Karpas-422 (cell line): ENCODE measurements around the gene PLD3. TPM values are rescaled to one million over a fixed set of nuclear protein-coding genes. Genes with fewer than 3 reads are reported as not detected.

ENCODE experiments used
- DNase-seq: peaks from one replicate; pipeline ENCODE4 v3.0.0-alpha.2; 2015
- H2AFZ ChIP-seq: fragments of 200-600 bp; sonication (generic); 2 replicates; pipeline ENCODE4 v1.6.1; 2014; ENCODE audit warnings: antibody characterized with exemption, low read length, mixed read lengths
- H3K27ac ChIP-seq: fragments of 200-600 bp; sonication (generic); 2 replicates; pipeline ENCODE4 v1.5.1; 2014; ENCODE audit warnings: mild to moderate bottlenecking, low read length, moderate library complexity
- H3K27me3 ChIP-seq: fragments of 200-600 bp; sonication (generic); 2 replicates; pipeline ENCODE4 v1.6.1; 2014; ENCODE audit warnings: low read length, mixed read lengths
- H3K36me3 ChIP-seq: fragments of 200-600 bp; sonication (generic); 2 replicates; pipeline ENCODE4 v1.6.1; 2014; ENCODE audit warnings: low read length, mixed read lengths; ENCODE audit not compliant: insufficient read depth
- H3K4me1 ChIP-seq: fragments of 200-600 bp; sonication (generic); 2 replicates; pipeline ENCODE4 v1.6.1; 2014; ENCODE audit warnings: mild to moderate bottlenecking, low read length, mixed read lengths
- H3K4me2 ChIP-seq: fragments of 200-600 bp; sonication (generic); 2 replicates; pipeline ENCODE4 v1.6.1; 2014; ENCODE audit warnings: low read length, low read depth, mild to moderate bottlenecking; ENCODE audit not compliant: poor library complexity, severe bottlenecking
- H3K4me3 ChIP-seq: fragments of 200-600 bp; sonication (generic); 2 replicates; pipeline ENCODE4 v1.5.1; 2014; ENCODE audit warnings: mild to moderate bottlenecking, antibody characterized with exemption, low read length, mixed read lengths
- H3K79me2 ChIP-seq: fragments of 200-600 bp; sonication (generic); 2 replicates; pipeline ENCODE4 v1.6.1; 2014; ENCODE audit warnings: mild to moderate bottlenecking, low read length, mixed read lengths
- H3K9ac ChIP-seq: fragments of 200-600 bp; sonication (generic); 2 replicates; pipeline ENCODE4 v1.6.0; 2014; ENCODE audit warnings: low read length
- H3K9me2 ChIP-seq: fragments of 200-600 bp; sonication (generic), shearing (Covaris generic); replicated peaks from 2 replicates; pipeline ENCODE4 v1.6.0; 2014; ENCODE audit warnings: mild to moderate bottlenecking, low read length, moderate library complexity; ENCODE audit not compliant: insufficient read depth
- H3K9me3 ChIP-seq: fragments of 300-700, 200-600 bp; sonication (generic); 2 replicates; pipeline ENCODE4 v1.6.1; 2014; ENCODE audit warnings: low read length, mixed read lengths
- H4K20me1 ChIP-seq: fragments of 200-600 bp; sonication (generic); 2 replicates; pipeline ENCODE4 v1.6.1; 2014; ENCODE audit warnings: mild to moderate bottlenecking, antibody characterized with exemption, low read length, low read depth; ENCODE audit not compliant: insufficient read depth
- total RNA-seq: library from RNA; depleted of rRNA; stranded (reverse); fragments of >200 nt; shearing (Covaris generic); gene quantifications from 2 replicates; pipeline ENCODE4 v1.2.3, GENCODE V29; 2014; ENCODE audit warnings: low replicate concordance

The PLD3 gene
- total RNA-seq, 1 experiment from 2014 or later = 83.2 TPM

DNA sequence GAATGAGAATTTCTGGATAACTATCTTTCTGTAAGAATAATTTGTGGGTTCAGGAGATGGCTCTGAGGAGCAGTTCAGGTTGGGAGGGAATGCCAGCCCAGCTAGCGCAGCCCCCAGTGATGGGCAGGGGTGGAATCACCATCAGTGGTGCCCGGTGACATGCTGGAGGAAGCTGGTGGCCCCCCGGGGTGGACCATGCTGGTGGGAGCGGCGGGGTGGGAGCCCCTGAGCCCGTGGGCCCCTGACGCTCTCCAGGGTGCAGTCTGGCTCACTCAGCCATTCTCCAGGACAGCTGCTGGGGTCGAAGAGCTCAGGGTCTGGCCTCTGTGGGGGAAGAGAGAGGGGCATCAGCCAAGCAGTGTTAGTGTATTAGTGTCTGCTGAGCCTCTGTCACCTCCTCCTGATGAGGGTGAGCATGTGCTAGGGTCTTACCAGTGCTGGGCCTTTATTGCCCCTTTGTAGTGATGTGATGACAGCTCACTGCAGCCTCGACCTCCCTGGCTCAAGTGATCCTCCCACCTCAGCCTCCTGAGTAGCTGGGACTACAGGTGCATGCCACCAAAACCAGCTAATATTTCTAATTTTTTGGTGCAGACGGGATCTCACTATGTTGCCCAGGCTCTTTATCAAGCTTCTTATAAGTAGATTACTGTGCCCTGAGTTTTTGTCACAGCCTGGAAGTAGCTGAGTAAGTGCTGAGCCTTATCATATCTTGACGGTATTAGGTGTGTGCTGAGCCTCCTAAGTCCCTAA, 31.1 kb downstream of the PLD3 start:
- Histone ChIP-seq H3K4me3 (no peak overlapping the region), H3K79me2 (no peaks in the 10 kb centered on the region), H3K4me1 (no peaks in the 10 kb centered on the region), H4K20me1 (no peaks in the 10 kb centered on the region), H3K9me2 (no peaks in the 10 kb centered on the region), H3K9me3 (no peaks in the 10 kb centered on the region), H3K9ac (no peak overlapping the region), H3K36me3 (no peaks in the 10 kb centered on the region), H3K27me3 (no peaks in the 10 kb centered on the region), H2AFZ (no peak overlapping the region), H3K4me2 (no peak overlapping the region), H3K27ac (no peak overlapping the region)
- DNase-seq = no peak

DNA sequence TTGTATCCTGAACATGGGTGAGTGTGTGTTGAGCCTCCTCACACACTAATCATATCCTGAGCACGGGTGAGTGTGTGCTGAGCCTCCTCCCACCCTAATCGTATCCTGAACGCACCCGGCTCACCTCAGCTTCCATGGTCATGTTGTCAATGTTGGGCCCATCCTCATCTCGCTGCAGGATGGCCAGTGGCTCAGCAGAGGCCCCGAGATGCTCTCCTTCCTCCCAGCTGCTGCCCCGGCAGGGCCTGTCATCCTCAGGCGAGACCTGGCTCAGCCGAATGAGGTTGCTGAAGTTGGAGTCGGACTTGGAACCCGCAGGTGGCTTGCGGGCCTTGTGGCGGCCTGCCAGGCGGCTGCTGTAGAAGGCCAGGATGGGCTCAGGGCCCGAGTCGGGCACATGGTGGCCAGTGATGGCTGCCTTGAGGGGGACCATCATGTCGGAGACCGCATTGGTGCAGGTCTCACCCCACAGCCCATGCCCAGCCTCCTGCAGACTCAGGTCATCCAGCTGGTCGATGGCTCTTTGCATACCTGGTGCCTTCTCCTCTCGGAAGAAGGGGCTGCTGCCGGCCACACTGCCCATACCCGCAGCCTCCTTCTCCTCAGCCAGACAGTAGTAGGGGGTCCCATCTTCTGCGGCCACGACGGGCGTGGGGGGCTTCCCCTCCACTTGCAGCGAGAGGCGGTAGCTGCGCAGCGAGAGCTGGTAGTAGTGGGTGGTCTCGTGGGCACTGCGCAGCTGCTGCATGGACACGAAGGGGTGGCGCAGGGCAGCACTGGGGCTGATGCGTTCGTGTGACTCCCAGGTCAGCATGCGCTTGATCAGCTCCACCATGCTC, 31.9 kb downstream of the PLD3 start:
- H3K9me3 ChIP-seq = no peaks in the 10 kb centered on the region
- no peak overlapping the region for H3K9ac ChIP-seq
- no peaks in the 10 kb centered on the region for H4K20me1 ChIP-seq
- no peaks in the 10 kb centered on the region for H3K79me2 ChIP-seq
- no peaks in the 10 kb centered on the region for H3K9me2 ChIP-seq
- no peak overlapping the region for H3K4me2 ChIP-seq
- no peaks in the 10 kb centered on the region for H3K27me3 ChIP-seq
- H3K4me1 ChIP-seq = no peaks in the 10 kb centered on the region
- H3K27ac ChIP-seq = no peak overlapping the region
- no peak for DNase-seq
- no peak overlapping the region for H3K4me3 ChIP-seq
- no peak overlapping the region for H2AFZ ChIP-seq
- no peaks in the 10 kb centered on the region for H3K36me3 ChIP-seq

DNA sequence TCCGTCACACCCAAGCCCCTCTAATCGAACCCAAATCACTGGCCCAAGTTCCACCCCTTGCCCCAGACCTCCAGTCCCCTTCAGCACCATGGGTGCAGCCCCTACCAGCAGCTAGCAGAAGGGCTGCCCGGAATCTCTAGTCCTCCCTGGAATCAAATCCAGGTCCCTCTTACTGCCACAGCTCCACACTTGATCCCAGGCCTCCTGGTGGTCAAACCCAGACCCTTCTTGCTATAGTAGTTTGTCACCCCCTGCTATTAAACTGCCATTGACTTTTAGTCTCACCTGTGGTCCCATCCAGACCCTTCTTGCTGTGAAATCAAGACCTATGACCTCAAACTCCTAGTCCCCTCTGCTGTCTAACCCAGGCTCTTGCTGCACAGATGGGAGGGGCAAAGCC, 32.8 kb downstream of the PLD3 start:
- Histone ChIP-seq H3K9me2 (no peaks in the 10 kb centered on the region), H3K27ac (no peak overlapping the region), H2AFZ (no peak overlapping the region), H3K36me3 (no peaks in the 10 kb centered on the region), H3K4me1 (no peaks in the 10 kb centered on the region), H3K9me3 (no peaks in the 10 kb centered on the region), H3K4me2 (no peak overlapping the region), H4K20me1 (no peaks in the 10 kb centered on the region), H3K79me2 (no peaks in the 10 kb centered on the region), H3K9ac (no peak overlapping the region), H3K4me3 (no peak overlapping the region), H3K27me3 (no peaks in the 10 kb centered on the region)
- DNase-seq = no peak

DNA sequence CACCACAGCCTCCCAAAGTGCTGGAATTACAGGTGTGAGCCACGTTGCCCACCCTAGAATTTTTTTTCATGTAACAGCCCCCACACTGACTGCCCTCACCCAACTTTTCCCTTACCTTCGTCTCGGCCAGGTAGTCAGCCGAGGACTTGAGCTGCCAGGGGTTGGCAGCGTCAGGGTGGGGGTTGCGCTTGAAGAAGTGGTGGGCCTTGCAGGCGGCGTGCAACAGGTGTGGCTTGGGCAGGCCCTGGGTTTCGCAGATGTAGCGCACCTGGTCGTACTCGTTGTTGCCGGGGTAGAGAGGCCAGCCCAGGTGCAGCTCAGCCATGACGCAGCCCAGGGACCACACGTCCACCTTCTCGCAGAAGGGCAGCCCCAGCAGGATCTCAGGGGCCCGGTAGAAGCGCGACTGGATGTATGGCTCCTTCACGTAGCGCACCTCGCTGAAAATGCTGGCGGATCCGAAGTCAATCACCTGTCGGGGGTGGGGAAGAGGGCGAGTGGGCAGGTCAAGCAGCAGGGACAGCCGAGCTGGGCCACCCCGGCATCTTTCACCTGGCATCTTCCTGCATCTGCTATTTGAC, 35.3 kb downstream of the PLD3 start:
- no peak overlapping the region for H3K4me3 ChIP-seq
- H3K9ac ChIP-seq = no peak overlapping the region
- no peaks in the 10 kb centered on the region for H3K4me1 ChIP-seq
- no peaks in the 10 kb centered on the region for H3K36me3 ChIP-seq
- no peak overlapping the region for H3K27ac ChIP-seq
- H2AFZ ChIP-seq = no peak overlapping the region
- no peak overlapping the region for H3K4me2 ChIP-seq
- no peaks in the 10 kb centered on the region for H4K20me1 ChIP-seq
- H3K27me3 ChIP-seq = no peaks in the 10 kb centered on the region
- no peaks in the 10 kb centered on the region for H3K9me2 ChIP-seq
- H3K9me3 ChIP-seq = no peaks in the 10 kb centered on the region
- no peaks in the 10 kb centered on the region for H3K79me2 ChIP-seq
- no peak for DNase-seq

DNA sequence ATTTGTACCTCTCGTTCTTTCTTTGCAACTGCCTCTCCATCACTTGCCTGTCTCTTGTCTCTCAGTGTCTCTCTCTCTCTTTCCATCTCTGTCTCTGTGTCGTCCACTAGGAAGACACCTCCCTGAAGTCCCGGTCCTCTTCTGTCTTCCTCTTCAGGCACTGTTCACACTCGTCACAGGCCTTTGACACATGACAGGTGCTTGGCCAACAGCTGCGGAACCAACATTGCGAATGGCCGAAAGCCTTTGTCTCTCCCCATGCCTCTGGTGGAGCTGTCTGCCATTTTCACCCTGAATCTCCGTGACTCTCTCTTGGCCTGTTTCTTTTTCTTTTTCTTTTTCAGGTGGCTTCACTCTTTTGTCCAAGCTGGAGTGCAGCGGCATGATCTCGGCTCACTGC, 38.7 kb downstream of the PLD3 start:
- Histone ChIP-seq H3K9me3 (no peaks in the 10 kb centered on the region), H3K36me3 (no peaks in the 10 kb centered on the region), H3K27ac (no peak overlapping the region), H3K4me2 (no peak overlapping the region), H3K4me3 (no peak overlapping the region), H3K4me1 (no peaks in the 10 kb centered on the region), H3K9me2 (no peaks in the 10 kb centered on the region), H4K20me1 (no peaks in the 10 kb centered on the region), H3K9ac (no peak overlapping the region), H3K79me2 (no peaks in the 10 kb centered on the region), H2AFZ (no peak overlapping the region), H3K27me3 (no peaks in the 10 kb centered on the region)
- no peak for DNase-seq

DNA sequence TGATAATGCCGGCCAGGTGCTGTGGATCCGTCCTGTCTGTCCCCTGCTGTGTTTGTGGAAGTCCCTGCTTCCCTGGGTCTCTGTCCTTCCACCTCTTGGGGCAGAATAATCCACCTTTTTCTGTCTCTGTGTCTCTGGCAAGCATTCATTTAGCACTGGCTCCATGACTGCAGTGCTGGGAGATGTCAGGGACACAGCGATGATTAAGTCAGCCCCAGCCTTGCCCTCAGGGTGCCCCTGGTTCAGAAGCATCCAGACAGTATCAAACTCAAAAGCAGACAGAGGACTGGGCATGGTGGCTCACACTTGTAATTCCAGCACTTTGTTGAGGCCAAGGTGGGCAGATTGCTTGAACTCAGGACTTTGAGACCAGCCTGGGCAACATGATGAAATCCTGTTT, 40.0 kb downstream of the PLD3 start:
- H3K4me2 ChIP-seq = no peak overlapping the region
- no peak for DNase-seq
- no peaks in the 10 kb centered on the region for H3K36me3 ChIP-seq
- H3K79me2 ChIP-seq = no peaks in the 10 kb centered on the region
- no peak overlapping the region for H3K27ac ChIP-seq
- no peaks in the 10 kb centered on the region for H3K9me2 ChIP-seq
- H3K27me3 ChIP-seq = no peaks in the 10 kb centered on the region
- H4K20me1 ChIP-seq = no peaks in the 10 kb centered on the region
- H3K9ac ChIP-seq = no peak overlapping the region
- H3K4me3 ChIP-seq = no peak overlapping the region
- no peak overlapping the region for H2AFZ ChIP-seq
- H3K9me3 ChIP-seq = no peaks in the 10 kb centered on the region
- H3K4me1 ChIP-seq = no peaks in the 10 kb centered on the region

DNA sequence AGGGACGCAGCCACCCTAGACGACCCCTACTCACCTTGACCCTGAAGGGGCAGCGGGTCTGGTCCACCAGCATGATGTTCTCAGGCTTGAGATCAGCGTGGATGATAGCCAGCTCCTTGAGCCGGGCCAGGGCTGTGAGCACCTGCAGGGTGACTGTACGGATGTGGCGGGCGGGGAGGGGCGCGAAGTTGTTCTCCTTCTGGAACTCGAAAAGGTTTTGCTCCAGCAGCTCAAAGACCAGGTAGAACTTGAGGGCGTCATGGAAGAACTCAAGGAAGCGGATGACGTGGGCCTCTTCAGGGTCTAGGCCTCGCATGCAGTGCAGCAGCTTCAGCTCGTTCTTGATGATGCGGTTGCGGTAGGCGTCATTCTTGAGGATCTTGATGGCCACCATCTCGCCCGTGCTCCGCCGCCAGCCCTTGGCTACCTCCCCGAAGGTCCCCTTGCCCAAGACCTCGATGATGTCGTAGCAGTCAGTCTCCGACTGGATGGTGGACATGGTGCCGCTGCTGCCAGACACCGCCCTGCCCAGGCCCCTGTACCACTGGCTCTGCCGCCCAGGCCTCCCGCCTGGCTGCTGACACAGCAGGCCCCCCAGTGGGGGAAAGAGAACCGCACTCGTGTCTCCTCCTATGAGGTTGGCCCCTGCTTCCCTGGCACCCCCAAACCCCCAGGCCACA, 41.0 kb downstream of the PLD3 start:
- Histone ChIP-seq H2AFZ (no peak overlapping the region), H3K9ac (no peak overlapping the region), H3K36me3 (no peaks in the 10 kb centered on the region), H3K79me2 (no peaks in the 10 kb centered on the region), H3K4me2 (no peak overlapping the region), H3K27ac (no peak overlapping the region), H3K9me2 (no peaks in the 10 kb centered on the region), H3K4me3 (no peak overlapping the region), H3K9me3 (no peaks in the 10 kb centered on the region), H3K27me3 (no peaks in the 10 kb centered on the region), H3K4me1 (no peaks in the 10 kb centered on the region), H4K20me1 (no peaks in the 10 kb centered on the region)
- DNase-seq = no peak
